SK-N-SH (cell line): ENCODE results near the gene CPN2.

ENCODE experiments used
- CTCF ChIP-seq: fragments of 200-600 bp; sonication (generic); IDR thresholded peaks from 2 replicates; pipeline ENCODE4 v1.6.1; 2017; ENCODE audit warnings: antibody characterized with exemption, mild to moderate bottlenecking, moderate library complexity
- GABPA ChIP-seq: IDR thresholded peaks from 2 replicates; pipeline ENCODE4 v1.4.0; 2012; ENCODE audit warnings: low read depth, mild to moderate bottlenecking

- TF ChIP-seq CTCF (peak; percentile 29; the same call in 1 of the 2 replicates), GABPA (no peak)
These were observed 11.8 kb downstream of the CPN2 start for GRCh38 chr3:194339356-194339755.
